HG03565 (cell line): ENCODE measurements around the gene GNB1L.

Experiments used
- ATAC-seq: cut with Tn5 transposase; IDR thresholded peaks from one replicate; pipeline ENCODE4 v1.9.1; 2021; ENCODE audit warnings: mild to moderate bottlenecking, moderate library complexity; ENCODE audit not compliant: unreplicated experiment

GNB1L gene

DNA sequence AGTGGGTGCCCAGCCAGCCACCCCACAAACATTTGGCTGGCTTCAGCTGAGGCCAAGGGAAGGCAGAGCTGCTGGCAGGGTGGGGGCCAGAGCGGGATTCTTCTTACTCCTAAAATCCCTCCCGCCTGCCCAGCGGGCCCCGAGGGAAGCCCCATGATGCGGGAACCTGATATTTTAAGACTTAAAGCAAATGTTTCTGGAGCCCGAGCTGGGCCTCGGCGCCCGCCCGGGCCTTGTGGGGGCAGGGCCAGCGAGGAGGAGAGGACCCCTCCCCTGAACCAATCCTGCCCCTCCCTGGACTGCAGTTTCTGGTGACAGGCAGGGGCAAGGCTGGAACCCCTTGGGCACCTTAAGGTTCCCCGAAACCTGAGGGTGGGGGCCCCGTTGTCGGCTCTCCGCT, 114.1 kb downstream of the GNB1L start:
- ATAC-seq, result no peak

DNA sequence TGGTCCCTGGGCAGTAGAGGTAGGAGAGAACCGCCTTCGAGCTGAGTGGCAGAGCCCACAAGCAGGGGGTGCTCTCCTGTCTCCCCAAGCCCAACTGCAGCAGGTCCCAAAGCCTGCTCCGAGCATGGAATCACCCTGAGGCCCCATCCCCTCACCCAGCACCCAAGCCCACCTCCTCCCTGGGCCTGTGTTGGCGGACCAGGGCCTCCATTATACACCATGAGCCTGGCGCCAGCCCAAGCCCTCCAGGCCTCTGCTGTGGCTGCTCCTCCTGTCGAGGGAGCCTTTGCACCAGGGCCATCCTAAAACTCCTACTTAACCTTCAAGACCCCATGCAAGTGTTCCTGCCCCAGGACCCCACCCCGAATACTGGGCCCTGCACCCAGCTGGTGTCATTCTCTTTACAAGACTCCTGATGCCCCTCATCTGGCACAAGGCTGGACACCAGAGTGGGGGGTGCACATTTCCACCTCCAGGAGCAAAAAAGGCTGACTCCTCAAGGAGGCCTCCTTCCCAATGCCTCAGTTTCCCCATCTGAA, 114.7 kb downstream of the GNB1L start:
- ATAC-seq, result no peak

DNA sequence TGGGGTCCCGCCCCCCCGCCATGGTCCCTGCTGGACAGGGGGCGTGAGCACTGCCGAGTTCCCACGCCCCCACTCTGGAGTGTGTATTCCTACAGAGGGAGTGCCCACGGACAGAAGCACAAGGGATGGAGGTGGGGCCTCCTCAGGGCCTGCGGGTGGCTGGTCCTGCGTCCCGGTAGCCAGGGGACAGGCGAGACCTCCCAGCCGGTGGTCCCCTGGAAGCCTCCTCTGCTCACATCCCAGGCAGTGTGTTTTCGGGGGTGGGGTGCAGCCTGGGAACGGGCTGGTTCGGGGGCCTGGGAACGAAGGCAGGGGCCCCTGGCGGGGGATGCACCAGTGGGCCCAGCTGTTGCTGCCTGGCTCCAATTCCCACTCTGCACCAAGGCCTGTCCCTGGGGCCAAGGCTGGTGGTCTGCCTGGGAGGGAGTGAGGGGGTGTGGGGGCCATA, 115.2 kb downstream of the GNB1L start:
- ATAC-seq, result no peak

DNA sequence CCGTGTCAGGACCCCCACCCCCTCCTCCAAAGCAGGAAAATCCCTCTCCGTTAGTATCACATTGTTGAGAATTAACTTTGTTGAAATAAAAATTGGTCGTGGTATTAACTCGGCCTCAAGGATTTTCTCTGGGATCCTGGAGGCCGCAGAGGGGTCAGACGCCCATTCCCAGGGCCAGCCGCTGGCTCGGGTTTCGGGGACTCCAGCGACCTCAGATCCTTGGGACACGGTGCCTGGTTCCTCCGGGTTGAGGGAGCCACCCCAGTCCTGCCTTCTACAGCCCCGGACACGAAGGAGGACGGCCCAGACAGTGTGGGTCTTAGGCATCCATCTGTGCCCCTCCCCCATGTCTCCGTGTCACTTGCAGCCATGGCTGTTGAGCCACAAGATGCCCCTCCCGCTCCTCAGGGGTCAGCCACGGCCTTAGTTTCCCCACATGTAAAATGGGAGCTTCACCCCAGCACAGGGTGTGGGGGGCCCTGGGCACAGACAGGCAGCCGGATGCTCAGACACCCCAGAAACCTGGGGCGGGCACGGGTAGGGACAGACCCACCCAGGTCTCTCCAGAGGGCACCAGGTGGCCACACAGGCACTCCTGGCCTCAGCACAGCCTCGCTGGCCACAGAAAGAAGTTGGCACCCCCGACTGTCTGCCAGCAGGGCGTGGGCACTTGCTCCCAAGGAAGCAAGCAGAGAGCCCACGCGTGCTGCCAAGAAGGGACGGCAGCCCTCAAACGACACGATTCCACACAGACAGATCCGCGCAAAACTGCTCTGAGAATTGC, 115.8 kb downstream of the GNB1L start:
- ATAC-seq, result no peak

DNA sequence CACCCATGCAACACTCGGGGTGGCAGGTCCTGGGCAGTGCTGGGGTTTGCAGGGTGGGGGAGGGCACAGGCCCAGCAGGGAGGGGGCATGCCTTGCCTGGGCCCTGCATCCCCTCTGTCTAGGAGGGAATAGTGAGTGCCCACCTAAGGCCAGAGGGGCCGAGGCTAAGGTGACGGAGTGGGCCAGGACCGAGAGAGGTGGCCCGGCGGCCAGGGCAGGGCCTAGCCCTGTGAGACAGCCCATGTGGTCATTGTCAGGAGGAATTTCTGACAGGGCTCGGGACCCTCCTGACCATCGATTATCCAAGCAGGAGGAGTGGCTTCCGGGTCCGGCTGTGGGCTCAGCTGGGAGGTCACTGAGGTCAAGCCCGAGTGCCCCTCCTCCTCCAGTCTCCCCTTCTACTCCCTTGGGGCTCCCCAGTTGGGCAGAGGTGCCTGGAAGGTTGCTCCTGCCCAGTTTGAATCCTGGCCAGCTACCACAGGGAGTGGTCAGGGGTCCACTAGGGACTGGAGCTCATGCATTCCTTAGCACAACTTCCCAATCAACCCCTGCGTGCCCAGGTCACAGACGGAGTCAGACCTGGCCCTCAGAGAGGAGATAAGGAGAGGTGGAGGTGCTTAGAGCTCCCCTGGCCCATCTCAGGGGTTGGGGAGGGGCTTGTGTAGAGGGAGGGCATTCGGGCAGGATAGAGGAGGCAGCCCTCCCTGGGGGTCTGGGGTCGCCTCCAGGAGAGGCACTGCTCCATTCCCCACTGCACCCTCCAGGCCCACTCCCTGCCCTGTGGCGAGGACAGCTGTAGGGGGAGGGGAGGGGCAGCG, 116.6 kb downstream of the GNB1L start:
- no peak for ATAC-seq

DNA sequence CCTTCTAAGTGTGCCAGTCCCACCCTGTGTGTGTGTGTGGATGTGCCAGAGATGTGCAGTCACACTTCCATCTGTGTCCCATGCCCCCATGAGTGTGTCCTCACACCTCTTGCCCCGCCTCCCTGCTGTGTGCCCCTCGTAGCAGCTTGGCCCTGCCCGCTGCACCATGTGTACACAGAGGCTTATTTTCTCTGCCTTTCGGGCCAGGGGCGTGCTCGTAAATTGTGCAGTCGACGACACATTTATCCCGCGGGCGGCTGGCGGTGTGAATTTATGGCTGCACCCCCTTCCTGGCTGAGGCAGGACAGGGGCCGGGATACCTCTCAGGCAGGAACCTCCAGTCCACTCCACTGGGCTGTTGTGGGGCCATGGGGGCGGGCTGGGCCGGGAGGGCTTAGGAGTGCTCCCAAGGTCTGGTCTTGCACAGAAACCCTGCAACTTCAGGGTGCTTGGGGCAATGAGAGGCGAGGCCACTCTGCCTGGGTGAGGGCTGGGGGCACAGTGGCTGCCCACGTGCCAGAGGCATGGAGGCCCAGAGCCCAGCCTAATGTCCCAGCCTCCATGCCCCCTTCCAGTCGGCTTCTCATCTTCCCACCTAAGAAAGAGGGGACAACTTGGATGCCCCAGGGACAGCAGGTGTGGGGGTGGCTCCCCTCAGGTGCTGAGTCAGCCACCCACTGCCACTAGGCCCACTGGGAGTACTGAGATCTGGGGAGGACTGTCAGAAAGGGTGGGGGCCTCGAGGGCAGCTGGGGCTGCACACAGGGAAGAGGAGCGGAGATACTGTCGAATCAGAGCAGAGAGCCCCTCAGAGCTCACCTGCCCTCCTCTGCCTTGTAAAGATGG, 118.8 kb downstream of the GNB1L start:
- no peak for ATAC-seq

DNA sequence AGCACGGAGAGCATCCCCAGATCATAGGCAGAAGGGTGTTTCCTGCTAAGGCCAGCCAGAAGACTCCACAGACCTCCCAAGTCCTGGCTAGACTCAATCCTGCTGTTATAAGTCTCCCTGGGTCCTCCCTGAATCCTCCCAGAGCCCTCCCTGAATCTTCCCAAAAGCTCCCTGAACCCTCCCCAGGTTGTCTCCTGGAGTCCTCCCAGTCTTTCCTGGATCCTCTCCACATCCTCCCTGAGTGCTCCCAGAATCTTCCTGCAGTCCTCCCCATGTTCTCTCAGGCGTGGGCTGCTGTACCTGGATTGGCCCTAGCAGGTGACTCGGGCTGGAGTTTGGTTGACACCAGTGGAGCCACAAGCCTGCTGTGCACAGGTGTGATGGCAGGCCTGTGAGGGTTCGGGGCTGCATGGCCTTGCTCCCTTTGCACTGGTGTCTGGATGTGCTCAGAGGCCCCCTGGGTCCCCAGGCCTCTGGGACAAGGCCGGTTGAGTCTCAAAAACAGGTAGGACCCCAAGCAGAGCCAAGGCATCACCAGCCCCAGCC, 119.8 kb downstream of the GNB1L start:
- ATAC-seq, result no peak

DNA sequence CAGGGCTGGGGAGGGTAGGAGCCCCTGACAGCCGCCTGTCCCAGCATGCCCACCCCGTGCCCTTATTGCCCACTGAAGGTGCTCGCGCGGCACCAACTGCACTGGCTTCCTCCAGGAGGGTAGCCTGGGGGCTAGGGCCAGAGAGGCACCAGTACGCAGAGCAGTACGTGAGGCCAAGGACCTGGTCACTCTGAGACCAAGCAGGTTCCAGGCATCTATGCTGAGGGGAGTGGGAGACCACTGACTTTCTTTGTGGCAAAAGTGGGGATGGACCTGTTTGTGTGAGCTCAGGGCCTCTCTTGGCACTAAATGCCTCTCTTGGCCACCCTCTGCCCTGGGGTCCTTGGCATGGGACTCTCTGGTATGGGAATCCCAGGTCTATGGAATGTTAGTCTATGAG, 120.5 kb downstream of the GNB1L start:
- ATAC-seq, result no peak

DNA sequence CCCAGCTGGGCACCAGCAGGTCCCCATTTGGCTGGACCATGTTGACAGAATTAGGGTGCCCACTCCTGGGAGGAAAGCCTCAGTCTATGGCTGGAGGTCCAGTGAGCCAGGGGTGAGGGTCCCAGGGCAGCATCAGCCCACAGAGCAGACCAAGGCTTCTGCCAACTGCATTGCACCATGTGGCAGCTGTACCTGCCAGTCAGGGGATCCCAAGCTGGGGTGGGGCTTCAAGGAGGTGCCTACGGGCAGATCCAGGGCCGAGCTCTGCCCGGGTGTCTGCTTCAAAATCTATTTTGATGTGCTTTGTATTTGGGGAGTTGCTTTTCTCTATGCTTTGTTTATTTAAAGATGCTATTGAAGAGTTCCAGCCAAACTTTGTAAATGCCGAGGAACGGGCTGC, 120.9 kb downstream of the GNB1L start:
- ATAC-seq, result no peak
